Measurements from ENCODE around the gene IMMP2L. TPM values are rescaled to one million over a fixed set of nuclear protein-coding genes. Genes with fewer than 3 reads are reported as not detected.

The IMMP2L gene
- polyA plus RNA-seq, 1 of the 3 experiments (the other 2 are of a cell fraction) = 10.7 TPM

DNA sequence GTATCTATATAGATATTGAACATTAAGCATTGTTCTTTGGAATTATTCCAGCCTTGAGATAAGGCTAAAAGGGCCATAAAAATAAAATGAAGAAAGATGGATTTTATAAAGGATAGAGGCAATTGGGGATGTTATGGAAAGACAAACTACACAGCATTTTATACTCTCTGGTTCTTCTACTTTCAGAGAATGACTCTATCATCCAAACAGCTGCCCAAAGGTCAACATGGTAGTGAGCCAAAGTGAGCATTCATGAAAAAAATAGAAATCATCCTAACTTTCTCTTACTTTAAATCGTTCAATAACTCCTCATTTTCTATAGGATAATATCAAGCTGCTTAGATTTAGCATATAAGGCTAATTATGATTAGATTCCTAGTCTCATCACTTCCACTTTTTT is 25.2 kb downstream of the IMMP2L start:
- no peaks in the 10 kb centered on the region for H3K36me3 ChIP-seq (replicated peaks in 1 of 2; ENCODE audit: control insufficient read depth in 1 of 2, insufficient read depth in 2 of 2, low read length in 1 of 2)
- TF ChIP-seq RAD21 (IDR thresholded peaks at IDR 0.05; ENCODE audit: low read length) (no peak), JUND (IDR thresholded peaks at IDR 0.05) (no peak), IRF3 (IDR thresholded peaks at IDR 0.05; ENCODE audit: low read depth, low read length) (no peak), RFX5 (IDR thresholded peaks at IDR 0.05; ENCODE audit: low read length) (no peak), MXI1 (IDR thresholded peaks at IDR 0.05; ENCODE audit: low read depth, low read length) (no peak), EZH2phosphoT487 (IDR thresholded peaks at IDR 0.05; ENCODE audit: borderline replicate concordance, low read depth) (no peak), FOXM1 (IDR thresholded peaks at IDR 0.05; ENCODE audit: low read depth) (no peak), FOXJ3 (CRISPR knock-in tag; IDR thresholded peaks at IDR 0.05) (no peak), SIN3A (IDR thresholded peaks at IDR 0.05; ENCODE audit: borderline replicate concordance, low read depth, low read length) (no peak)
- TF ChIP-seq, protein P1, sequence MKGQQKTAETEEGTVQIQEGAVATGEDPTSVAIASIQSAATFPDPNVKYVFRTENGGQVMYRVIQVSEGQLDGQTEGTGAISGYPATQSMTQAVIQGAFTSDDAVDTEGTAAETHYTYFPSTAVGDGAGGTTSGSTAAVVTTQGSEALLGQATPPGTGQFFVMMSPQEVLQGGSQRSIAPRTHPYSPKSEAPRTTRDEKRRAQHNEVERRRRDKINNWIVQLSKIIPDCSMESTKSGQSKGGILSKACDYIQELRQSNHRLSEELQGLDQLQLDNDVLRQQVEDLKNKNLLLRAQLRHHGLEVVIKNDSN (IDR thresholded peaks at IDR 0.05; ENCODE audit: borderline replicate concordance, low read depth) = no peak
- H4K20me1 ChIP-seq (ENCODE audit: insufficient read depth) = no peaks in the 10 kb centered on the region
- H3F3A ChIP-seq (replicated peaks; ENCODE audit: insufficient read depth) = no peaks in the 10 kb centered on the region
- no peak overlapping the region for H2AFZ ChIP-seq (ENCODE audit: low read depth)
- no peak overlapping the region for H3K27ac ChIP-seq (ENCODE audit: low read depth in 2 of 2, low read length in 1 of 2)
- H3K79me2 ChIP-seq (ENCODE audit: insufficient read depth) = no peaks in the 10 kb centered on the region
- 54% methylated on average over 1 of the region's 1 CpG for WGBS (ENCODE audit: low lambda C conversion rate)
- H3K4me3 ChIP-seq (ENCODE audit: low read depth in 2 of 2, low read length in 1 of 2) = no peak overlapping the region
- no peak for DNase-seq
- no peak overlapping the region for H3K9ac ChIP-seq
- POLR2A ChIA-PET = no interaction called here
- CTCF ChIA-PET = interaction anchor here (0.7 to 1.5 kb wide), 4 partner anchors 10 to 25 kb away, joined by 3 to 6 read pairs (median 3); partner anchors contain the start of gene IMMP2L
- no peaks in the 10 kb centered on the region for H3K27me3 ChIP-seq (ENCODE audit: insufficient read depth)
- no peaks in the 10 kb centered on the region for H3K9me3 ChIP-seq
- H3K9me2 ChIP-seq = no peaks in the 10 kb centered on the region
- peaks cover 0 to 16% of the 10 kb centered on the region in 2 experiments; a peak in 2 of 4 replicates for H3K4me1 ChIP-seq (ENCODE audit: control insufficient read depth in 1 of 2, insufficient read depth in 2 of 2, low read depth in 1 of 2, low read length in 1 of 2)
- H3K4me2 ChIP-seq = no peak overlapping the region

GRCh38 chr7:111535142-111535870 is 27.0 kb downstream of the IMMP2L start:
- no peak for DNase-seq
- WGBS (ENCODE audit: low lambda C conversion rate) = 96% methylated on average over 3 of the region's 3 CpGs
- Histone ChIP-seq H3K9me3 (no peaks in the 10 kb centered on the region), H3K27me3 (ENCODE audit: insufficient read depth) (no peaks in the 10 kb centered on the region), H3K27ac (ENCODE audit: low read depth in 2 of 2, low read length in 1 of 2) (no peak overlapping the region), H2AFZ (ENCODE audit: low read depth) (no peak overlapping the region), H3K4me2 (no peak overlapping the region), H3K9ac (no peak overlapping the region), H3F3A (replicated peaks; ENCODE audit: insufficient read depth) (no peaks in the 10 kb centered on the region), H3K36me3 (replicated peaks in 1 of 2; ENCODE audit: control insufficient read depth in 1 of 2, insufficient read depth in 2 of 2, low read length in 1 of 2) (no peaks in the 10 kb centered on the region), H3K4me1 (ENCODE audit: control insufficient read depth in 1 of 2, insufficient read depth in 2 of 2, low read depth in 1 of 2, low read length in 1 of 2) (peaks cover 1 to 14% of the 10 kb centered on the region in 2 experiments; a peak in 2 of 4 replicates), H3K4me3 (ENCODE audit: low read depth in 2 of 2, low read length in 1 of 2) (no peak overlapping the region), H3K79me2 (ENCODE audit: insufficient read depth) (no peaks in the 10 kb centered on the region), H4K20me1 (ENCODE audit: insufficient read depth) (no peaks in the 10 kb centered on the region), H3K9me2 (no peaks in the 10 kb centered on the region)
- POLR2A ChIA-PET = no interaction called here
- CTCF ChIA-PET = interaction anchor here (0.7 to 1.5 kb wide), 6 partner anchors 8 to 25 kb away, joined by 3 to 6 read pairs (median 3); no protein-coding TSS in a partner anchor
- TF ChIP-seq SIN3A (IDR thresholded peaks at IDR 0.05; ENCODE audit: borderline replicate concordance, low read depth, low read length) = no peak
- TF ChIP-seq GABPA (IDR thresholded peaks at IDR 0.05; ENCODE audit: low read depth) = no peak

Measured in SK-N-SH (cell line).